Peyer's patch (tissue), 4 donors: ENCODE data around the gene CREBRF. TPM values are rescaled to one million over a fixed set of nuclear protein-coding genes. Genes with fewer than 3 reads are reported as not detected.
A peak's percentile ranks its signal among the peaks of the same experiment; 100 is the strongest.

Source experiments
- DNase-seq, 3 donors: peaks; one replicate each; pipeline ENCODE4 v3.0.0-alpha.2; 2017 to 2019
- H3K27ac ChIP-seq, 4 donors: fragments of 200-600 bp; sonication (generic); one replicate each; pipeline ENCODE4 v1.5.1; 2016 to 2019
- H3K27me3 ChIP-seq, 2 donors: fragments of 200-600 bp; sonication (generic); one replicate each; pipeline ENCODE4 v1.5.1; 2019
- H3K36me3 ChIP-seq, 3 donors: fragments of 200-600 bp; sonication (generic); one replicate each; pipeline ENCODE4 v1.5.1; 2016 to 2019
- H3K4me1 ChIP-seq, 4 donors: fragments of 200-600 bp; sonication (generic); one replicate each; pipeline ENCODE4 v1.5.1; 2016 to 2019
- H3K4me3 ChIP-seq, 4 donors: fragments of 200-600 bp; sonication (generic); 1 replicate in 3 of 4; 2 replicates in 1 of 4; pipeline ENCODE4 v1.5.1; 2016 to 2019; ENCODE audit warnings: mild to moderate bottlenecking in 1 of 4
- H3K9me3 ChIP-seq, 4 donors: fragments of 200-600 bp; sonication (generic); one replicate each; pipeline ENCODE4 v1.5.1; 2016 to 2019; ENCODE audit warnings: mild to moderate bottlenecking in 1 of 4
- CTCF ChIP-seq, 6 experiments: fragments of 450-650 bp in 4 of 6; fragments of 200-600 bp in 2 of 6; sonication (generic) in 1 of 6; IDR thresholded peaks; one replicate each; pipeline ENCODE4 v1.5.1; 2017 to 2019; ENCODE audit warnings: antibody characterized with exemption in 6 of 6, mild to moderate bottlenecking in 3 of 6, moderate library complexity in 1 of 6
- POLR2A ChIP-seq, 2 donors: fragments of 450-650 bp; IDR thresholded peaks; one replicate each; pipeline ENCODE4 v1.5.1; 2017; ENCODE audit warnings: antibody characterized with exemption in 2 of 2, mild to moderate bottlenecking in 2 of 2, moderate library complexity in 2 of 2
- total RNA-seq, 4 donors: library from RNA; depleted of rRNA; stranded (reverse); fragments of >200 nt; gene quantifications; one replicate each; pipeline ENCODE4 v1.1.0, GENCODE V29; 2016

CREBRF gene
- total RNA-seq, 4 donors from 2014 or later, result 27.8 to 75.9 (median 34.1) TPM

- peak in 4 of 6 experiments; percentile 6 to 37 (median 30) for TF ChIP-seq CTCF (IDR thresholded peaks at IDR 0.05)
- TF ChIP-seq POLR2A (IDR thresholded peaks at IDR 0.05), result peak; percentile 35 to 47
- Histone ChIP-seq H3K36me3 (no peaks in the 10 kb centered on the region), H3K4me1 (peaks cover 0 to 31% (median 6%) of the 10 kb centered on the region in 4 donors), H3K27ac (peak overlapping the region; percentile 95 to 100 (median 98)), H3K27me3 (no peaks in the 10 kb centered on the region), H3K4me3 (peak overlapping the region; percentile 91 to 100 (median 99)), H3K9me3 (no peaks in the 10 kb centered on the region)
- peak; percentile 99 to 100 (median 100) for DNase-seq
Observed at GRCh38 chr5:173057062-173057924, 1.1 kb downstream of the CREBRF start.

- DNase-seq, result no peak
- Histone ChIP-seq H3K4me3 (no peak overlapping the region), H3K27me3 (no peaks in the 10 kb centered on the region), H3K9me3 (no peaks in the 10 kb centered on the region), H3K36me3 (no peaks in the 10 kb centered on the region), H3K4me1 (peaks cover 0 to 33% (median 5%) of the 10 kb centered on the region in 4 donors), H3K27ac (peak overlapping the region in 1 of 4 donors; percentile 15)
- no peak for TF ChIP-seq CTCF (IDR thresholded peaks at IDR 0.05)
- no peak for TF ChIP-seq POLR2A (IDR thresholded peaks at IDR 0.05)
Observed at GRCh38 chr5:173062141-173062540, 6.0 kb downstream of the CREBRF start.

GRCh38 chr5:173065155-173065554 lies 9.0 kb downstream of the CREBRF start:
- TF ChIP-seq POLR2A (IDR thresholded peaks at IDR 0.05), result no peak
- no peak for TF ChIP-seq CTCF (IDR thresholded peaks at IDR 0.05)
- H3K4me1 ChIP-seq, result peaks cover 0 to 19% (median 5%) of the 10 kb centered on the region in 4 donors
- H3K36me3 ChIP-seq, result no peaks in the 10 kb centered on the region
- H3K27me3 ChIP-seq, result no peaks in the 10 kb centered on the region
- H3K27ac ChIP-seq, result no peak overlapping the region
- H3K9me3 ChIP-seq, result no peaks in the 10 kb centered on the region
- H3K4me3 ChIP-seq, result no peak overlapping the region
- DNase-seq, result no peak

- peaks cover 0 to 4% (median 0%) of the 10 kb centered on the region in 4 donors for H3K4me1 ChIP-seq
- TF ChIP-seq POLR2A (IDR thresholded peaks at IDR 0.05) (no peak), CTCF (IDR thresholded peaks at IDR 0.05) (no peak)
- no peaks in the 10 kb centered on the region for H3K27me3 ChIP-seq
- H3K9me3 ChIP-seq, result no peaks in the 10 kb centered on the region
- DNase-seq, result no peak
- H3K27ac ChIP-seq, result no peak overlapping the region
- H3K36me3 ChIP-seq, result no peaks in the 10 kb centered on the region
- H3K4me3 ChIP-seq, result no peak overlapping the region
Observed at GRCh38 chr5:173069671-173070070, 13.5 kb downstream of the CREBRF start.

- Histone ChIP-seq H3K36me3 (no peaks in the 10 kb centered on the region), H3K4me3 (no peak overlapping the region), H3K4me1 (no peaks in the 10 kb centered on the region), H3K27ac (no peak overlapping the region), H3K27me3 (no peaks in the 10 kb centered on the region), H3K9me3 (no peaks in the 10 kb centered on the region)
- DNase-seq, result no peak
- TF ChIP-seq CTCF (IDR thresholded peaks at IDR 0.05) (no peak), POLR2A (IDR thresholded peaks at IDR 0.05) (no peak)
Observed at GRCh38 chr5:173075137-173075843, 19.1 kb downstream of the CREBRF start.
